Measurements from ENCODE around the gene ARHGAP15.

DNA sequence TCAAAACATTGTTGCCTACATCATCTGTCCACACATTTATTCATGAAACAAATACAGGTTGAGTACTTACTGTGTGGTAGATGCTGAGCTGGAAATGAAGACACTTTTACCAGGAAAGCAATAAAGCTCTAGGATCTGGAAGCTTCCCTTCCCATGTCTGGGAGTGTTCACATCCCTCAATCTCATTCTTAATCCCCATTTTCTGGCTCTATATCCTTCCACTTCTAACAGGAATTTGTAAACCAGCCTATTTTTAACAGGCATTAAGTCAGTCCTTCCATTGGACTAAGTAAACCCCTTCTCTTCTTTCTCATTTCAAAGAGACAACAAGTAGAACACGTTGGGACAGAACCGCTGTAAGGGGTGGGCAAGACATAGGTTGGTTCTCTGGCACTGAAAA is 589.5 kb downstream of the ARHGAP15 start:
- TF ChIP-seq POLR2AphosphoS5 (IDR thresholded peaks at IDR 0.05; ENCODE audit: low read depth, low read length): no peak
- TF ChIP-seq, protein P1, sequence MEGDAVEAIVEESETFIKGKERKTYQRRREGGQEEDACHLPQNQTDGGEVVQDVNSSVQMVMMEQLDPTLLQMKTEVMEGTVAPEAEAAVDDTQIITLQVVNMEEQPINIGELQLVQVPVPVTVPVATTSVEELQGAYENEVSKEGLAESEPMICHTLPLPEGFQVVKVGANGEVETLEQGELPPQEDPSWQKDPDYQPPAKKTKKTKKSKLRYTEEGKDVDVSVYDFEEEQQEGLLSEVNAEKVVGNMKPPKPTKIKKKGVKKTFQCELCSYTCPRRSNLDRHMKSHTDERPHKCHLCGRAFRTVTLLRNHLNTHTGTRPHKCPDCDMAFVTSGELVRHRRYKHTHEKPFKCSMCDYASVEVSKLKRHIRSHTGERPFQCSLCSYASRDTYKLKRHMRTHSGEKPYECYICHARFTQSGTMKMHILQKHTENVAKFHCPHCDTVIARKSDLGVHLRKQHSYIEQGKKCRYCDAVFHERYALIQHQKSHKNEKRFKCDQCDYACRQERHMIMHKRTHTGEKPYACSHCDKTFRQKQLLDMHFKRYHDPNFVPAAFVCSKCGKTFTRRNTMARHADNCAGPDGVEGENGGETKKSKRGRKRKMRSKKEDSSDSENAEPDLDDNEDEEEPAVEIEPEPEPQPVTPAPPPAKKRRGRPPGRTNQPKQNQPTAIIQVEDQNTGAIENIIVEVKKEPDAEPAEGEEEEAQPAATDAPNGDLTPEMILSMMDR (IDR thresholded peaks at IDR 0.05): no peak
- no peak for TF ChIP-seq SIN3A (IDR thresholded peaks at IDR 0.05; ENCODE audit: borderline replicate concordance, insufficient read depth, low read depth, low read length)
